ENCODE results near the gene CHST3.

CHST3 gene

DNA sequence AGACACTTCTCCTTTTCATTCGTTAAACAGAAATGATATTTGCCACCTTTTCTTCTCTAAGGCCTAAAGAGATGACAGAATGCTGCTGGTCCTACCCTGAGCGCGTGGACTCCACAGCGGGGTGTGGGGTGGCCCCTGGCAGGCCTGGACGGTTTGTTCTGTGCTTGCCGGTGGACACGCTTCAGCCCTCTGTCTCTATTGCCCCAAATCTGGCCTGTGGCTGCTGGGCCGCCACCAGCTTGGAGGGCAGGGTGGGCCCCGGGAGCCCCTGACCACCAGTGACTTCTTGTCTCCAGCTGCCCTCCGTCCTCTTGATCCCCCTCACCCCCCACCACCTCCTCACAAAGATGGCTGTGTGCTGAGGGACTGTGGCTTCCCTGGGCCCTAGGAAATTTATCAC is 5.7 kb downstream of the CHST3 start:
- Histone ChIP-seq H3K27me3 (ENCODE audit: control insufficient read depth in 1 of 2, insufficient read depth in 2 of 2, low read length in 2 of 2) (no peaks in the 10 kb centered on the region), H3K9ac (ENCODE audit: low read length) (peak overlapping the region; percentile 21), H3K4me3 (ENCODE audit: low read depth in 1 of 2, low read length in 2 of 2) (no peak overlapping the region), H3K36me3 (ENCODE audit: insufficient read depth, low read length) (peaks cover 4% of the 10 kb centered on the region), H3K27ac (ENCODE audit: low read depth, low read length) (peak overlapping the region; percentile 49), H3K9me3 (ENCODE audit: low read length) (no peaks in the 10 kb centered on the region), H3K4me1 (ENCODE audit: insufficient read depth, low read length) (peaks cover 87% of the 10 kb centered on the region)

- Histone ChIP-seq H3K27ac (ENCODE audit: low read depth, low read length) (peak overlapping the region; percentile 35), H3K4me1 (ENCODE audit: insufficient read depth, low read length) (peaks cover 89% of the 10 kb centered on the region), H3K36me3 (ENCODE audit: insufficient read depth, low read length) (peaks cover 4% of the 10 kb centered on the region), H3K9me3 (ENCODE audit: low read length) (no peaks in the 10 kb centered on the region), H3K9ac (ENCODE audit: low read length) (peak overlapping the region; percentile 21), H3K4me3 (ENCODE audit: low read depth in 1 of 2, low read length in 2 of 2) (no peak overlapping the region), H3K27me3 (ENCODE audit: control insufficient read depth in 1 of 2, insufficient read depth in 2 of 2, low read length in 2 of 2) (no peaks in the 10 kb centered on the region)
These were observed 6.1 kb downstream of the CHST3 start for GRCh38 chr10:71970331-71970730.

DNA sequence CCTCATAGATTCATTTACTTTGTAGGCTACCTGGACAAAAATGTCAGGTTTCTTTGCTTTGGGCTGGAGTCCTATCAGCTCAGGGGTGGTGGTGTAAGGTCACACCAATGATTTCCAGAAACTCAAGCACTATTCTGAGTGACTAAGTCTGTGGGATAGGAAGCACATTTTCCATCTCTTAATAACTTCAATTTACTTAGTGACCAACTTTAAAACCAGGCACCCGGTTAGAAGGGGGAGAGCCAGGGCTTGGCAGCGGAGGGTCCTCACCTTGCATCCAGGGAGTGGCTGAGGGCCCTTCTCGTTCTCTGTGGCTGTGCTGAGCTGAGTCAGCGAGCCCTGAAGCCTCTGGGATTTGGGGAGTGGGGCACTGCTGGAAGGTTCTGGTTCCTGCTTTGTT is 6.7 kb downstream of the CHST3 start:
- H3K9me3 ChIP-seq (ENCODE audit: low read length): no peaks in the 10 kb centered on the region
- peaks cover 89% of the 10 kb centered on the region for H3K4me1 ChIP-seq (ENCODE audit: insufficient read depth, low read length)
- H3K27me3 ChIP-seq (ENCODE audit: control insufficient read depth in 1 of 2, insufficient read depth in 2 of 2, low read length in 2 of 2): no peaks in the 10 kb centered on the region
- H3K9ac ChIP-seq (ENCODE audit: low read length): no peak overlapping the region
- peak overlapping the region; percentile 35 for H3K27ac ChIP-seq (ENCODE audit: low read depth, low read length)
- no peak overlapping the region for H3K4me3 ChIP-seq (ENCODE audit: low read depth in 1 of 2, low read length in 2 of 2)
- H3K36me3 ChIP-seq (ENCODE audit: insufficient read depth, low read length): peaks cover 4% of the 10 kb centered on the region

DNA sequence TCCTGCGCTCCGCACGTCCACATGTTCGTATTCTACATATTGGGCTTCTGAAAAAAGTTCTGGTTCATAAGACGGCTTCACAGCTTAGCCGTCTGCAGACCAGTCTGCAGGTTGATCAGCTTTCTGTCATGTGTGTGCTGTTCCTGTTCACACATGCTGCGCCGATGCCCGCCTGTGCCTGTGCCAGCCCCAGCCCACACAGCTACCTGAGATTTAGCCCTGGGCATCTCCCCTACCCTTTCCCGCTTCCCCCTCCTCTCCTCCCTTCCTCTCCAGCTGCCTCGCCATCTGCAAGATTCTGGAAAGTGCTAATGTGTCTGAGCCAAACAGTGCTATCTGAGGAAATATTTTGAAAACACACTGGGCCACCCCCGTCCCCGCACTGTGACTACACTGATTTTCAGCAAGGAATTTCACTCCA is 7.1 kb downstream of the CHST3 start:
- no peak overlapping the region for H3K4me3 ChIP-seq (ENCODE audit: low read depth in 1 of 2, low read length in 2 of 2)
- H3K4me1 ChIP-seq (ENCODE audit: insufficient read depth, low read length): peaks cover 89% of the 10 kb centered on the region
- peaks cover 4% of the 10 kb centered on the region for H3K36me3 ChIP-seq (ENCODE audit: insufficient read depth, low read length)
- no peak overlapping the region for H3K9ac ChIP-seq (ENCODE audit: low read length)
- no peaks in the 10 kb centered on the region for H3K9me3 ChIP-seq (ENCODE audit: low read length)
- no peaks in the 10 kb centered on the region for H3K27me3 ChIP-seq (ENCODE audit: control insufficient read depth in 1 of 2, insufficient read depth in 2 of 2, low read length in 2 of 2)
- peak overlapping the region; percentile 35 for H3K27ac ChIP-seq (ENCODE audit: low read depth, low read length)

- no peak overlapping the region for H3K9ac ChIP-seq (ENCODE audit: low read length)
- H3K4me3 ChIP-seq (ENCODE audit: low read depth in 1 of 2, low read length in 2 of 2): no peak overlapping the region
- H3K36me3 ChIP-seq (ENCODE audit: insufficient read depth, low read length): peaks cover 4% of the 10 kb centered on the region
- H3K9me3 ChIP-seq (ENCODE audit: low read length): no peaks in the 10 kb centered on the region
- peak overlapping the region; percentile 23 for H3K27ac ChIP-seq (ENCODE audit: low read depth, low read length)
- peaks cover 89% of the 10 kb centered on the region for H3K4me1 ChIP-seq (ENCODE audit: insufficient read depth, low read length)
- H3K27me3 ChIP-seq (ENCODE audit: control insufficient read depth in 1 of 2, insufficient read depth in 2 of 2, low read length in 2 of 2): no peaks in the 10 kb centered on the region
These were observed 7.8 kb downstream of the CHST3 start for GRCh38 chr10:71971769-71972555.

DNA sequence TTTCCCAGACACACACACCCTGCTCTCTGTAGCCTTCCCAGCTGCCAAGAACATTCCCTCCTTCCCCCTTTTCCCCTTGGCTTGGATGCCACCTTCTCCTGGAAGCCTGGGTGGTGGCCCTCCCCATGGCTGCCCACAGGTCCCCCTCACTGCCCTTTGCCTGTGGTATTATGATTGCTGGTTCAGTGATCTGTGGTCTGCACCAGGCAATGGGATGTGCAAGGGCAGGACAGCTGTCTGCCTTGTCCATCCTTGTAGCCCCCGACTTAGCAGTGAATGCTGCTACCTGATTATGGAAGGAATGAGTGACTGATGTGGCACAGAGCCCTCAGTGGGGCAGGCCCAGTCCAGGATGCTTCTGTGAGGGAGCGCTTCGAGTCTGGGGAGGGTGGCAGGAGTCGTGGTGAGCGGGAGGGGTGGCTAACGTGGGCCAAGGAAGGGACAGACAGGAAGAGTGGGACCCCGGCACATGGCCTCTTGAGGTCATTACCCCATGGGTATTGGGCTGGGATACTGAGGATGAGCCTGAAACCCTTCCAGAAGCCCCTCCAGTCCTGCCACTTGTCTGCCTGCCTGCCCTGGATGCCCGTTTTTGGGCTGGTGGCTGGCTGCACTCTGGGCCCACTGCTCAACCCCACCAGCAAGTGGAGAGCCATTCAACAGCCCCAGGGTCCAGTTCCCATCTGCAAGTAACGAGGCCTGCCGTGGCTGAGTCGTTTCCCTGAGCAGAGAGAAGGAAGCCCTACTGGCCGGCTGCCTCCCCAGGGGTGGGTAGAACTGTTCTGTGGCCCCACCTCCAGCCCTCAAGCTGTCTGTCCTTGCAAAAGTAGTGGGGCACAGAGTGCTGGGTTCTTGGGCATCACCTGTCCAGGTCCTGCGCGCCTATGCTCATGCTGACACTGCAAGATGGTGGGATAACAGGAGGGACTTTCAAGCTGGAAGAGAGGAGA is 8.8 kb downstream of the CHST3 start:
- Histone ChIP-seq H3K4me1 (ENCODE audit: insufficient read depth, low read length) (peaks cover 98% of the 10 kb centered on the region), H3K27me3 (ENCODE audit: control insufficient read depth in 1 of 2, insufficient read depth in 2 of 2, low read length in 2 of 2) (no peaks in the 10 kb centered on the region), H3K36me3 (ENCODE audit: insufficient read depth, low read length) (peaks cover 4% of the 10 kb centered on the region), H3K9me3 (ENCODE audit: low read length) (no peaks in the 10 kb centered on the region), H3K27ac (ENCODE audit: low read depth, low read length) (peak overlapping the region; percentile 23), H3K9ac (ENCODE audit: low read length) (no peak overlapping the region), H3K4me3 (ENCODE audit: low read depth in 1 of 2, low read length in 2 of 2) (no peak overlapping the region)

- Histone ChIP-seq H3K4me3 (ENCODE audit: low read depth in 1 of 2, low read length in 2 of 2) (no peak overlapping the region), H3K4me1 (ENCODE audit: insufficient read depth, low read length) (peaks cover 98% of the 10 kb centered on the region), H3K9ac (ENCODE audit: low read length) (no peak overlapping the region)
These were observed 9.7 kb downstream of the CHST3 start for GRCh38 chr10:71973777-71974488.

DNA sequence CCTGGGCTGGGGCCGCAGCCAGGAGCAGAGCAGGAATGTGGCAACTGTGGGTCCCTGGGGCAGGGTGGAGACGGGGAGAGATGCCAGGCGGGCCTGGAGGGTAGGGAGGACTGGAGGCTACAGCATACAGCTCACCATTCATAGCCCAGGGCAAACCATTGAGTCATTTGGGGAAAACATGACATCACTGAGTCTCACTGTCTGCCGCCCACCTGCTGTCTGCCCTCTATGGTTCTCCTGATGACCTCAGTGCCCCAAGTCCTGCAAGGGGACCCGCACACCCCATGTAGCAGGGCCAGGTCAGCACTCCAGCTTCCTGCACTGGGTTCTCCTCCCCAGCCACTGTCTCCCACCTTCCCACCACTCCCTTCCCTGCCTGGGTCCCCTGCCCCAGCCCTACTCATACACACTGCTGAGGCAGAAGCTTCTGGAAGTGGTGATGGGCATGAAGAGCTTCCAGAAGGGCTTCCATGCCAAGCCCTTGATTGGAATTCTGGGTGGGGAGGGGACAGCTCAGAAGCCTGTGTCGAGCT is 10.4 kb downstream of the CHST3 start:
- Histone ChIP-seq H3K27me3 (ENCODE audit: control insufficient read depth in 1 of 2, insufficient read depth in 2 of 2, low read length in 2 of 2) (no peaks in the 10 kb centered on the region), H3K36me3 (ENCODE audit: insufficient read depth, low read length) (no peaks in the 10 kb centered on the region), H3K4me1 (ENCODE audit: insufficient read depth, low read length) (peaks cover 98% of the 10 kb centered on the region), H3K27ac (ENCODE audit: low read depth, low read length) (peak overlapping the region; percentile 77), H3K9ac (ENCODE audit: low read length) (no peak overlapping the region), H3K4me3 (ENCODE audit: low read depth in 1 of 2, low read length in 2 of 2) (no peak overlapping the region), H3K9me3 (ENCODE audit: low read length) (no peaks in the 10 kb centered on the region)

More at GRCh38 chr10:71973777-71974488, 9.7 kb downstream of the CHST3 start:
- peak overlapping the region; percentile 16 for H3K27ac ChIP-seq (ENCODE audit: low read depth, low read length)
- H3K36me3 ChIP-seq (ENCODE audit: insufficient read depth, low read length): peaks cover 3% of the 10 kb centered on the region
- no peaks in the 10 kb centered on the region for H3K27me3 ChIP-seq (ENCODE audit: control insufficient read depth in 1 of 2, insufficient read depth in 2 of 2, low read length in 2 of 2)
- no peaks in the 10 kb centered on the region for H3K9me3 ChIP-seq (ENCODE audit: low read length)

DNA sequence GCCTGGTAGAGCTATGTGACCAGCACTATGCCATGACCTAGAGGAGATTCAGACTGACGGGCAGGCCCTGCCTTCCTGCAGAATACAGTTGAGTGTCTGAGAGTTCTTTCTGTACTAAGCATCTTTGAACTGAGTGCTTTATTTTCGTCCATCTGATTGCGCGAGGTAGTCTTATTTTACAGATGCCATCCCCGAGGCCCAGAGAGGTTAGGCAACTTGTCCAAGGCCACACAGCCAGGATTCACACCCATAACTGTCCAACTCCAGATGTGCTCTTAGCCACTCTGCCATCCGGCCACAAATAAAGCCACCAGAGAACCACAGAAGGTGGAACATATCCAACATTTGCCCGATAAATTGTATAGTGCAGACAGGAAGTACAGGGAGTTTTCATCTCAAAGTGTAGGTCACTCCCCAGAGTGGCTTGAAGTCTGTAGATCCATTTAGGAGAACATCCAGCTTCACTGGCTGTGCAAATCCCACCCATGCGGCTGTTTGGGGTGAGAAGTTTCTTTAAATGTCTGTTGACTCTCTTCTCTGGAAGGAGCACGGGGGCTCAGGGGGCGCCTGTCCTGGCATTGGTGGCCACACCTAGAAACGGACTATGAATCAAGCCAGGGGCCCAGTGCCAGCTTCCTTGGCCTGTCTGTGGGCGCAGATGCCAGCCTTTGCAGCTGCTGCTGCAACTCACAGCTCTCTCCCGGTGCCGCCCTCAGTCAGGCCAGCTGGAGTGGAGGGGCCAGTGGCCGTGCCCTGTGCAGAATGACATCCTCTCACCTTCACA is 11.1 kb downstream of the CHST3 start:
- H3K4me3 ChIP-seq (ENCODE audit: low read depth in 1 of 2, low read length in 2 of 2): peak overlapping the region in 1 of 2 donors; percentile 1
- H3K27ac ChIP-seq (ENCODE audit: low read depth, low read length): peak overlapping the region; percentile 77
- H3K9ac ChIP-seq (ENCODE audit: low read length): no peak overlapping the region

GRCh38 chr10:71975871-71976725 is 11.9 kb downstream of the CHST3 start:
- Histone ChIP-seq H3K27ac (ENCODE audit: low read depth, low read length) (peak overlapping the region; percentile 77), H3K4me3 (ENCODE audit: low read depth in 1 of 2, low read length in 2 of 2) (peak overlapping the region in 1 of 2 donors; percentile 1), H3K9me3 (ENCODE audit: low read length) (no peaks in the 10 kb centered on the region), H3K4me1 (ENCODE audit: insufficient read depth, low read length) (peaks cover 98% of the 10 kb centered on the region), H3K27me3 (ENCODE audit: control insufficient read depth in 1 of 2, insufficient read depth in 2 of 2, low read length in 2 of 2) (no peaks in the 10 kb centered on the region), H3K36me3 (ENCODE audit: insufficient read depth, low read length) (no peaks in the 10 kb centered on the region), H3K9ac (ENCODE audit: low read length) (no peak overlapping the region)

More for the DNA sequence above, 11.1 kb downstream of the CHST3 start:
- peaks cover 98% of the 10 kb centered on the region for H3K4me1 ChIP-seq (ENCODE audit: insufficient read depth, low read length)
- no peaks in the 10 kb centered on the region for H3K9me3 ChIP-seq (ENCODE audit: low read length)
- H3K27me3 ChIP-seq (ENCODE audit: control insufficient read depth in 1 of 2, insufficient read depth in 2 of 2, low read length in 2 of 2): no peaks in the 10 kb centered on the region
- no peaks in the 10 kb centered on the region for H3K36me3 ChIP-seq (ENCODE audit: insufficient read depth, low read length)

Data from muscle layer of colon (tissue), 2 donors.